Fibroblast of the aortic adventitia (primary cell): ENCODE results near the gene NDUFS3. TPM values are rescaled to one million over a fixed set of nuclear protein-coding genes. Genes with fewer than 3 reads are reported as not detected.

Source experiments
- DNase-seq: peaks from one replicate; pipeline ENCODE4 v3.0.0-alpha.2; 2010; ENCODE audit warnings: low read depth
- H3K4me3 ChIP-seq: 2 replicates; pipeline ENCODE4 v1.5.1; 2011; ENCODE audit warnings: low read depth, mild to moderate bottlenecking, control low read depth, low read length, moderate library complexity
- total RNA-seq: library from RNA; depleted of rRNA; stranded (reverse); fragments of >200 nt; gene quantifications from 2 replicates; pipeline ENCODE4 v1.2.3, GENCODE V29; 2012; ENCODE audit warnings: low replicate concordance
- TF ChIP-seq, protein P1 (sequence below): IDR thresholded peaks from 2 replicates; pipeline ENCODE4 v1.5.1; 2011; ENCODE audit warnings: mild to moderate bottlenecking, low read length, control low read depth, inconsistent platforms; ENCODE audit not compliant: insufficient read depth

Gene NDUFS3
- total RNA-seq, 1 donor: 56.5 TPM

DNA sequence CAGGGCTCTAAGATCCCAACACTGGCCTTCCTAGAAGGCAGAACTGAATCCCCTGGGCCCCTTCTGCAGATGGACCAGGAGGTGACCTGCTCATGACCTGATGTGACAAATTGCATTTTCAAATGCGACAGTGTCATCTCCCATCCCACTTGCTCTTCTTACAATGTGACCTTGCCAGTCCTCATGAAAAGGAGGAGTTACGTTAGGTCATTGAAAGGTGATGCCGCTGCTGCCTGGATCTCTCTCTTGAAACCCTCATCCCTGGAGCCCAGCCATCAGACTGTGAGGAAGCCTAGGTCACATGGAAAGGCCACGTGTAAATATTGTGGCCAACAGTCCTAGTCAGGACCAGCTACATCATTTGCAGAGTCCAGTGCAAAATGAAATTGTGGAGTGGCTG lies 21.0 kb downstream of the NDUFS3 start:
- DNase-seq: no peak
- TF ChIP-seq, protein P1, sequence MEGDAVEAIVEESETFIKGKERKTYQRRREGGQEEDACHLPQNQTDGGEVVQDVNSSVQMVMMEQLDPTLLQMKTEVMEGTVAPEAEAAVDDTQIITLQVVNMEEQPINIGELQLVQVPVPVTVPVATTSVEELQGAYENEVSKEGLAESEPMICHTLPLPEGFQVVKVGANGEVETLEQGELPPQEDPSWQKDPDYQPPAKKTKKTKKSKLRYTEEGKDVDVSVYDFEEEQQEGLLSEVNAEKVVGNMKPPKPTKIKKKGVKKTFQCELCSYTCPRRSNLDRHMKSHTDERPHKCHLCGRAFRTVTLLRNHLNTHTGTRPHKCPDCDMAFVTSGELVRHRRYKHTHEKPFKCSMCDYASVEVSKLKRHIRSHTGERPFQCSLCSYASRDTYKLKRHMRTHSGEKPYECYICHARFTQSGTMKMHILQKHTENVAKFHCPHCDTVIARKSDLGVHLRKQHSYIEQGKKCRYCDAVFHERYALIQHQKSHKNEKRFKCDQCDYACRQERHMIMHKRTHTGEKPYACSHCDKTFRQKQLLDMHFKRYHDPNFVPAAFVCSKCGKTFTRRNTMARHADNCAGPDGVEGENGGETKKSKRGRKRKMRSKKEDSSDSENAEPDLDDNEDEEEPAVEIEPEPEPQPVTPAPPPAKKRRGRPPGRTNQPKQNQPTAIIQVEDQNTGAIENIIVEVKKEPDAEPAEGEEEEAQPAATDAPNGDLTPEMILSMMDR: no peak
- H3K4me3 ChIP-seq: no peak overlapping the region

- TF ChIP-seq, protein P1: no peak
- DNase-seq: peak; percentile 64
- no peak overlapping the region for H3K4me3 ChIP-seq
Measured at GRCh38 chr11:47603295-47603694, 24.4 kb downstream of the NDUFS3 start.

- no peak for DNase-seq
- H3K4me3 ChIP-seq: no peak overlapping the region
- TF ChIP-seq, protein P1: no peak
Measured at GRCh38 chr11:47605921-47606320, 27.0 kb downstream of the NDUFS3 start.

DNA sequence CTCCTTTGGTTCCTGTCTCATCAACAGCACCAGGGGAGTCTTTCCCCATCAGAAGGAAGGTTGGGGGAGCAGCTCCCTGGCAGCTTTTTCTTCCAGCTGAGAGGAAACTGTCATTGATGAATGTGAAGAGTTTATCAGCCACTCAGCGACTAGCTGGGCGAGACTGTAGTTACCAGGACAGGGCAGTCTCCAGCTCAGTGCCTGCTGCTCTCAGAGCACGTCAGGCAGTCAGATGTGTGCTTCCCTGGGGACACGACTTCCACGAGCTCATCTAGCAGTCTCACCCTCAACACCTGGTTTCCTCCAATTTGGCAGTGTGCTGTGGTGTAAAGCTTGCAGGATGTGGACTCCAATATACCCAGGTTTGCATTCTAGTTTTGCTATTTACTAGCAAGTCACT lies 27.9 kb downstream of the NDUFS3 start:
- TF ChIP-seq, protein P1: no peak
- DNase-seq: peak; percentile 58
- H3K4me3 ChIP-seq: no peak overlapping the region

GRCh38 chr11:47607380-47607779 lies 28.5 kb downstream of the NDUFS3 start:
- TF ChIP-seq, protein P1: no peak
- DNase-seq: peak; percentile 97
- H3K4me3 ChIP-seq: no peak overlapping the region

DNA sequence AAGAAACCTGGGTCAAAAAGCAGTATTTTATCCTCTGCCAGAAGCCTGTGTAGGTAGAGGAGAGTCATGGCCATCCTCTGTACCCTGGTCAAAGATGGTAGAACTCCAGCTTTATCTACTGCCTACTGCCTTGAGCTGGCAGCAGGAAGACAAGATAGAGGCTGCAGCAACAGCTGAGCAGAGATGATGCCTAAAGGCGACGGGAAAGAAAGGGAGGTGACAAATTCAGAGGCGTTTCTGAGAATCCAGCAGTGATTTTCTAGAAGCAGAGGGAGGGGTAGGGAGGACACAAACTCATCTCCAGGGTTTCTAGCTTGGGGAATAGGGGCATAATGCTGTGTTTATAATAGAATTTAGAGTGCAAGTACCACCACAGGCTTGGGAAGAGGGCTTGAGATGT lies 30.8 kb downstream of the NDUFS3 start:
- TF ChIP-seq, protein P1: no peak
- no peak overlapping the region for H3K4me3 ChIP-seq
- DNase-seq: no peak

GRCh38 chr11:47611348-47611794 lies 32.5 kb downstream of the NDUFS3 start:
- no peak for DNase-seq
- H3K4me3 ChIP-seq: no peak overlapping the region
- TF ChIP-seq, protein P1: no peak
